ENCODE results near the gene MED8. TPM values are rescaled to one million over a fixed set of nuclear protein-coding genes. Genes with fewer than 3 reads are reported as not detected.

The MED8 gene
- total and polyA plus RNA-seq, 9 of the 15 experiments (the other 6 are each of a cell fraction or from before 2014, with no cell fraction given) = 23.0 to 120 (median 56.4) TPM

- H3K9me1 ChIP-seq (ENCODE audit: control insufficient read depth, insufficient read depth, low read length) = no peaks in the 10 kb centered on the region
- WGBS (ENCODE audit: insufficient coverage, low coverage, missing lambda C conversion rate) = 34% methylated on average over 10 of the region's 10 CpGs
- BruUV-seq (replicated peaks) = no TSS peak
- intact Hi-C loops (cut with micrococcal nuclease) = no loop called here
- no peak for FAIRE-seq
- CTCF ChIA-PET (ENCODE audit: low intra/inter-chr PET ratio) = no interaction called here
- H3K36me3 ChIP-seq (ENCODE audit: control insufficient read depth, insufficient read depth, low read length) = no peaks in the 10 kb centered on the region
- peak overlapping the region in 1 of 2 experiments; percentile 46; a peak in 1 of 4 replicates for H3K9ac ChIP-seq (ENCODE audit: insufficient read depth in 1 of 2, low read depth in 2 of 2, low read length in 2 of 2)
- no peak overlapping the region for H3K27ac ChIP-seq (ENCODE audit: extremely low read depth, low read depth, low read length)
- in situ Hi-C loops (cut with MboI) = no loop called here
- H2AFZ ChIP-seq (ENCODE audit: low read depth, low read length) = peak overlapping the region; percentile 32; the same call in 1 of the 2 replicates
- H3K4me3 ChIP-seq = no peak overlapping the region
- H3K4me2 ChIP-seq (ENCODE audit: insufficient read depth, low read length) = no peak overlapping the region
- H3K79me2 ChIP-seq (ENCODE audit: control insufficient read depth, insufficient read depth, low read length) = no peaks in the 10 kb centered on the region
- no peaks in the 10 kb centered on the region for H3K9me3 ChIP-seq (replicated peaks; ENCODE audit: control insufficient read depth, insufficient read depth, low read depth, low read length)
- POLR2A ChIA-PET = interaction anchor here (1.0 to 1.2 kb wide), 2 partner anchors 9 to 12 kb away, joined by 4 read pairs; no protein-coding TSS in a partner anchor
- H3K27me3 ChIP-seq (ENCODE audit: control insufficient read depth in 2 of 2, insufficient read depth in 2 of 2, low read length in 2 of 2) = no peaks in the 10 kb centered on the region
- TF ChIP-seq PKNOX1 (IDR thresholded peaks at IDR 0.05) = peak; percentile 22; the same call in 1 of the 2 replicates
- no peak for TF ChIP-seq BRCA1 (IDR thresholded peaks at IDR 0.05)
- TF ChIP-seq BRCA1 (CRISPR knock-in tag; IDR thresholded peaks at IDR 0.05) = no peak
- TF ChIP-seq ZNF655 (CRISPR knock-in tag; IDR thresholded peaks at IDR 0.05) = no peak
- TF ChIP-seq MEF2A (IDR thresholded peaks at IDR 0.05; ENCODE audit: control insufficient read depth, low read depth, low read length) = no peak
- TF ChIP-seq ZBTB26 (CRISPR knock-in tag; IDR thresholded peaks at IDR 0.05) = 0 out of 2 replicates have a peak, but pooled peaks have one; percentile 32
- TF ChIP-seq YY1 (IDR thresholded peaks at IDR 0.05; ENCODE audit: borderline replicate concordance in 1 of 3, control insufficient read depth in 1 of 3, extremely low read depth in 1 of 3, insufficient read depth in 3 of 3, insufficient read length in 1 of 3, insufficient replicate concordance in 2 of 3, low read depth in 1 of 3, low read length in 2 of 3) = peak in 1 of 3 experiments; percentile 56
- H4K20me1 ChIP-seq (replicated peaks; ENCODE audit: control insufficient read depth, insufficient read depth, low read length) = no peaks in the 10 kb centered on the region
- DNase-seq (ENCODE audit: extremely low read depth in 1 of 4, low spot score in 3 of 4) = no peak
- peaks cover 0 to 13% of the 10 kb centered on the region in 2 experiments; a peak in 3 of 5 replicates for H3K4me1 ChIP-seq (replicated peaks in 1 of 2; ENCODE audit: control insufficient read depth in 2 of 2, insufficient read depth in 2 of 2, low read length in 2 of 2)
- peak; percentile 54 for ATAC-seq
These were observed 37.9 kb downstream of the MED8 start for GRCh38 chr1:43351421-43352350.
